Esophagus muscularis mucosa (tissue), 4 donors: ENCODE data around the gene FAM13A.

Experiments used
- EP300 ChIP-seq: sonication (generic); formaldehyde crosslinking; IDR thresholded peaks from one replicate; pipeline ENCODE4 v1.6.1; 2017; ENCODE audit warnings: antibody characterized with exemption
- POLR2AphosphoS5 ChIP-seq, 2 donors: sonication (generic); formaldehyde crosslinking; IDR thresholded peaks; one replicate each; pipeline ENCODE4 v1.6.1; 2017; ENCODE audit warnings: antibody characterized with exemption in 2 of 2
- TF ChIP-seq, protein P1 (sequence below), 3 experiments: fragments of 200-600 bp in 2 of 3; fragments of 450-650 bp in 1 of 3; sonication (generic) in 2 of 3; IDR thresholded peaks; one replicate each; pipeline ENCODE4 v1.5.1; 2017 to 2019; ENCODE audit warnings: antibody characterized with exemption in 3 of 3, mild to moderate bottlenecking in 2 of 3, moderate library complexity in 1 of 3

DNA sequence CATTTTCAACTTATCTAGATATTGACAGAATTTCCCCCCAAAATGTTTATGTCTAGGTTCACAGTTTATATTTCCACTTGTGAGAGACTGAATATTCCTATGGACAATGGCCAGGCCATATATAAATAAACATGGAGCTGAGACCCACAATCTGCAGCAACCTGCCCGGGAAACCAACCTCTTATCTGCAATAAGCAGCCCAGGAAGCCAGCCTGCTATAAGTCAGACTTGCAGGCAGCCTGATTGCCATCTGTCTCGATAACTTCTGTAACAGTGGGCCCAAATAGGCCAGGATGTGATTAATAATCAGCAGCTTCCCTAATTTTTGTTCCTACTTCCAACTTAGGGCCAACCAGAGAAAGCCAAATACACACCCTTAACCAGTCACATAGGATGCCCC, 354.2 kb downstream of the FAM13A start:
- TF ChIP-seq EP300 (no peak), POLR2AphosphoS5 (IDR thresholded peaks at IDR 0.05) (no peak)
- TF ChIP-seq, protein P1, sequence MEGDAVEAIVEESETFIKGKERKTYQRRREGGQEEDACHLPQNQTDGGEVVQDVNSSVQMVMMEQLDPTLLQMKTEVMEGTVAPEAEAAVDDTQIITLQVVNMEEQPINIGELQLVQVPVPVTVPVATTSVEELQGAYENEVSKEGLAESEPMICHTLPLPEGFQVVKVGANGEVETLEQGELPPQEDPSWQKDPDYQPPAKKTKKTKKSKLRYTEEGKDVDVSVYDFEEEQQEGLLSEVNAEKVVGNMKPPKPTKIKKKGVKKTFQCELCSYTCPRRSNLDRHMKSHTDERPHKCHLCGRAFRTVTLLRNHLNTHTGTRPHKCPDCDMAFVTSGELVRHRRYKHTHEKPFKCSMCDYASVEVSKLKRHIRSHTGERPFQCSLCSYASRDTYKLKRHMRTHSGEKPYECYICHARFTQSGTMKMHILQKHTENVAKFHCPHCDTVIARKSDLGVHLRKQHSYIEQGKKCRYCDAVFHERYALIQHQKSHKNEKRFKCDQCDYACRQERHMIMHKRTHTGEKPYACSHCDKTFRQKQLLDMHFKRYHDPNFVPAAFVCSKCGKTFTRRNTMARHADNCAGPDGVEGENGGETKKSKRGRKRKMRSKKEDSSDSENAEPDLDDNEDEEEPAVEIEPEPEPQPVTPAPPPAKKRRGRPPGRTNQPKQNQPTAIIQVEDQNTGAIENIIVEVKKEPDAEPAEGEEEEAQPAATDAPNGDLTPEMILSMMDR (IDR thresholded peaks at IDR 0.05), result no peak
